GM12875 (cell line): ENCODE data around the gene HERPUD2.

Experiments
- H3K4me3 ChIP-seq: one replicate; pipeline ENCODE4 v1.5.1; 2011; ENCODE audit warnings: low read depth, low read length, control low read depth
- CTCF ChIP-seq: IDR thresholded peaks from 2 replicates; pipeline ENCODE4 v1.5.1; 2011; ENCODE audit warnings: low read depth, mild to moderate bottlenecking, control low read depth, inconsistent platforms, low read length, moderate library complexity, borderline replicate concordance; ENCODE audit not compliant: insufficient read depth

The HERPUD2 gene

GRCh38 chr7:35646289-35647023 is 48.5 kb downstream of the HERPUD2 start:
- no peak for TF ChIP-seq CTCF
- H3K4me3 ChIP-seq = no peak overlapping the region

GRCh38 chr7:35645691-35646090 is 49.2 kb downstream of the HERPUD2 start:
- H3K4me3 ChIP-seq = no peak overlapping the region
- TF ChIP-seq CTCF = no peak

- no peak overlapping the region for H3K4me3 ChIP-seq
- no peak for TF ChIP-seq CTCF
Measured at GRCh38 chr7:35630024-35630972, 64.6 kb downstream of the HERPUD2 start.

GRCh38 chr7:35624299-35625186 is 70.4 kb downstream of the HERPUD2 start:
- H3K4me3 ChIP-seq = no peak overlapping the region
- peak; percentile 76; the same call in 1 of the 2 replicates for TF ChIP-seq CTCF

GRCh38 chr7:35623381-35623780 is 71.6 kb downstream of the HERPUD2 start:
- no peak overlapping the region for H3K4me3 ChIP-seq
- TF ChIP-seq CTCF = no peak

GRCh38 chr7:35619863-35620262 is 75.1 kb downstream of the HERPUD2 start:
- no peak for TF ChIP-seq CTCF
- H3K4me3 ChIP-seq = no peak overlapping the region
